HG03558 (cell line): ENCODE data around the gene GAGE1.
"Not testable (repeated sequence)": the region's sequence is repeated elsewhere in the genome, so short reads cannot be mapped to it uniquely, and the experiment has no call there.

Experiments
- ATAC-seq: cut with Tn5 transposase; IDR thresholded peaks from one replicate; pipeline ENCODE4 v1.9.1; 2021; ENCODE audit warnings: moderate number of reproducible peaks; ENCODE audit not compliant: unreplicated experiment; ENCODE audit errors: extremely low read depth

The GAGE1 gene, protein sequence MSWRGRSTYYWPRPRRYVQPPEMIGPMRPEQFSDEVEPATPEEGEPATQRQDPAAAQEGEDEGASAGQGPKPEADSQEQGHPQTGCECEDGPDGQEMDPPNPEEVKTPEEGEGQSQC

DNA sequence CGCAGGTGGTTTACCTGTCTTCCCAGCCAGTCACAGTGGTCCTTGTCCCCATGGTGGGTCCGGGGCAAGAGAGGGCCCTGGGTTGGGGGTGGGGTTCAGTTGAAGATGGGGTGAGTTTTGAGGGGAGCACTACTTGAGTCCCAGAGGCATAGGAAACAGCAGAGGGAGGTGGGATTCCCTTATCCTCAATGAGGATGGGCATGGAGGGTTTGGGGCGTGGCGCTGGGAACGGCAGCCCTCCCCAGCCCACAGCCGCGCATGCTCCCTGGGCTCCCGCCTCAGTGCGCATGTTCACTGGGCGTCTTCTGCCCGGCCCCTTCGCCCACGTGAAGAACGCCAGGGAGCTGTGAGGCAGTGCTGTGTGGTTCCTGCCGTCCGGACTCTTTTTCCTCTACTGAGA lies at the start of gene GAGE1:
Gene GAGE1, plus strand, starts transcription at position 301 of the 400 bp plus-strand sequence. CDS start 1,155 bp downstream, outside the sequence.
- ATAC-seq: not testable (repeated sequence)

DNA sequence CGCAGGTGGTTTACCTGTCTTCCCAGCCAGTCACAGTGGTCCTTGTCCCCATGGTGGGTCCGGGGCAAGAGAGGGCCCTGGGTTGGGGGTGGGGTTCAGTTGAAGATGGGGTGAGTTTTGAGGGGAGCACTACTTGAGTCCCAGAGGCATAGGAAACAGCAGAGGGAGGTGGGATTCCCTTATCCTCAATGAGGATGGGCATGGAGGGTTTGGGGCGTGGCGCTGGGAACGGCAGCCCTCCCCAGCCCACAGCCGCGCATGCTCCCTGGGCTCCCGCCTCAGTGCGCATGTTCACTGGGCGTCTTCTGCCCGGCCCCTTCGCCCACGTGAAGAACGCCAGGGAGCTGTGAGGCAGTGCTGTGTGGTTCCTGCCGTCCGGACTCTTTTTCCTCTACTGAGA lies 47.8 kb upstream of the GAGE1 start, which contains the start of gene GAGE12E:
Gene GAGE12E, plus strand, starts transcription at position 301 of the 400 bp plus-strand sequence. CDS start 1,155 bp downstream, outside the sequence.
- not testable (repeated sequence) for ATAC-seq

DNA sequence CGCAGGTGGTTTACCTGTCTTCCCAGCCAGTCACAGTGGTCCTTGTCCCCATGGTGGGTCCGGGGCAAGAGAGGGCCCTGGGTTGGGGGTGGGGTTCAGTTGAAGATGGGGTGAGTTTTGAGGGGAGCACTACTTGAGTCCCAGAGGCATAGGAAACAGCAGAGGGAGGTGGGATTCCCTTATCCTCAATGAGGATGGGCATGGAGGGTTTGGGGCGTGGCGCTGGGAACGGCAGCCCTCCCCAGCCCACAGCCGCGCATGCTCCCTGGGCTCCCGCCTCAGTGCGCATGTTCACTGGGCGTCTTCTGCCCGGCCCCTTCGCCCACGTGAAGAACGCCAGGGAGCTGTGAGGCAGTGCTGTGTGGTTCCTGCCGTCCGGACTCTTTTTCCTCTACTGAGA lies 38.3 kb upstream of the GAGE1 start, which contains the start of gene GAGE12F:
Gene GAGE12F, plus strand, starts transcription at position 301 of the 400 bp plus-strand sequence. CDS start 1,155 bp downstream, outside the sequence.
- not testable (repeated sequence) for ATAC-seq

DNA sequence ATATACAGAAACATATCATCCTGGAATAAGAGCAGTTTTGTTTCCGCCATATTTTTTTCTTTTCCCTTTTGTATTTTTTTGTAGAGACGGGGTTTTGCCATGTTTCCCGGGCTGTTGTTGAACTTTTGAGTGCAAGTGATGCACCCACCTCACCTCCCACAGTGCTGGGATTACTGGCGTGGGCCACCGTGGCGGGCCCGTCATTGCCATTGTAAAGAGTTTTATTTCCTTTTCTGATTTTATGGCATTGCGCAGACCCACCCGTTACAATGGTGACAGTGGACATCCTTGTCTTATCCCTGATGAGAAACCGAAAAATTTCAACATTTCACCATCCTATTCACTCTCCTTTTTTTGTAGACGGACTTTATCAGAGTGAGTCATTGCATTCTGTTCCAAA lies 30.1 kb upstream of the GAGE1 start:
- ATAC-seq: not testable (repeated sequence)

DNA sequence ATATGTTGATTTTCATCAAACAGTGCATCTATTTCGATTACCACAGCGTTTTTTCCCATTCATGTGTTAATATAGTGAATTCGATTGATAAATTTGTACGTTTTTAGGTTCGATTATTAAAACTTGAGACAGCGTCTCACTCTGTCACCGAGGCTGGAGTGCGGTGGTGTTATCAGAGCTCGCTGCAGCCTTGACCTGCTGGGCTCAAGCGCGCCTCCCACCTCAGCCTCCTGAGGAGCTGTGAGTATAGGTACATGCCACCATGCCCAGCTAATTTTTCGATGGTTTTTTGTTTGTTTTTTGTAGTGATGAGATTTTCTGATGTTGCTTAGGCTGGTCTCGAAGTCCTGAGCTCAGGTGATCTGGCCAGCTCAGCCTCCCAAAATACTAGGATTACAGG lies 29.7 kb upstream of the GAGE1 start:
- not testable (repeated sequence) for ATAC-seq

DNA sequence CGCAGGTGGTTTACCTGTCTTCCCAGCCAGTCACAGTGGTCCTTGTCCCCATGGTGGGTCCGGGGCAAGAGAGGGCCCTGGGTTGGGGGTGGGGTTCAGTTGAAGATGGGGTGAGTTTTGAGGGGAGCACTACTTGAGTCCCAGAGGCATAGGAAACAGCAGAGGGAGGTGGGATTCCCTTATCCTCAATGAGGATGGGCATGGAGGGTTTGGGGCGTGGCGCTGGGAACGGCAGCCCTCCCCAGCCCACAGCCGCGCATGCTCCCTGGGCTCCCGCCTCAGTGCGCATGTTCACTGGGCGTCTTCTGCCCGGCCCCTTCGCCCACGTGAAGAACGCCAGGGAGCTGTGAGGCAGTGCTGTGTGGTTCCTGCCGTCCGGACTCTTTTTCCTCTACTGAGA lies 28.7 kb upstream of the GAGE1 start, which contains the start of gene GAGE12G:
Gene GAGE12G, plus strand, starts transcription at position 301 of the 400 bp plus-strand sequence. CDS start 1,155 bp downstream, outside the sequence.
- not testable (repeated sequence) for ATAC-seq

DNA sequence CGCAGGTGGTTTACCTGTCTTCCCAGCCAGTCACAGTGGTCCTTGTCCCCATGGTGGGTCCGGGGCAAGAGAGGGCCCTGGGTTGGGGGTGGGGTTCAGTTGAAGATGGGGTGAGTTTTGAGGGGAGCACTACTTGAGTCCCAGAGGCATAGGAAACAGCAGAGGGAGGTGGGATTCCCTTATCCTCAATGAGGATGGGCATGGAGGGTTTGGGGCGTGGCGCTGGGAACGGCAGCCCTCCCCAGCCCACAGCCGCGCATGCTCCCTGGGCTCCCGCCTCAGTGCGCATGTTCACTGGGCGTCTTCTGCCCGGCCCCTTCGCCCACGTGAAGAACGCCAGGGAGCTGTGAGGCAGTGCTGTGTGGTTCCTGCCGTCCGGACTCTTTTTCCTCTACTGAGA lies 19.2 kb upstream of the GAGE1 start, which contains the start of gene GAGE12H:
Gene GAGE12H, plus strand, starts transcription at position 301 of the 400 bp plus-strand sequence. CDS start 1,155 bp downstream, outside the sequence.
- ATAC-seq: not testable (repeated sequence)

DNA sequence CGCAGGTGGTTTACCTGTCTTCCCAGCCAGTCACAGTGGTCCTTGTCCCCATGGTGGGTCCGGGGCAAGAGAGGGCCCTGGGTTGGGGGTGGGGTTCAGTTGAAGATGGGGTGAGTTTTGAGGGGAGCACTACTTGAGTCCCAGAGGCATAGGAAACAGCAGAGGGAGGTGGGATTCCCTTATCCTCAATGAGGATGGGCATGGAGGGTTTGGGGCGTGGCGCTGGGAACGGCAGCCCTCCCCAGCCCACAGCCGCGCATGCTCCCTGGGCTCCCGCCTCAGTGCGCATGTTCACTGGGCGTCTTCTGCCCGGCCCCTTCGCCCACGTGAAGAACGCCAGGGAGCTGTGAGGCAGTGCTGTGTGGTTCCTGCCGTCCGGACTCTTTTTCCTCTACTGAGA lies 9.6 kb upstream of the GAGE1 start, which contains the start of gene GAGE2A:
Gene GAGE2A, plus strand, starts transcription at position 301 of the 400 bp plus-strand sequence. CDS start 1,155 bp downstream, outside the sequence.
- ATAC-seq: not testable (repeated sequence)

DNA sequence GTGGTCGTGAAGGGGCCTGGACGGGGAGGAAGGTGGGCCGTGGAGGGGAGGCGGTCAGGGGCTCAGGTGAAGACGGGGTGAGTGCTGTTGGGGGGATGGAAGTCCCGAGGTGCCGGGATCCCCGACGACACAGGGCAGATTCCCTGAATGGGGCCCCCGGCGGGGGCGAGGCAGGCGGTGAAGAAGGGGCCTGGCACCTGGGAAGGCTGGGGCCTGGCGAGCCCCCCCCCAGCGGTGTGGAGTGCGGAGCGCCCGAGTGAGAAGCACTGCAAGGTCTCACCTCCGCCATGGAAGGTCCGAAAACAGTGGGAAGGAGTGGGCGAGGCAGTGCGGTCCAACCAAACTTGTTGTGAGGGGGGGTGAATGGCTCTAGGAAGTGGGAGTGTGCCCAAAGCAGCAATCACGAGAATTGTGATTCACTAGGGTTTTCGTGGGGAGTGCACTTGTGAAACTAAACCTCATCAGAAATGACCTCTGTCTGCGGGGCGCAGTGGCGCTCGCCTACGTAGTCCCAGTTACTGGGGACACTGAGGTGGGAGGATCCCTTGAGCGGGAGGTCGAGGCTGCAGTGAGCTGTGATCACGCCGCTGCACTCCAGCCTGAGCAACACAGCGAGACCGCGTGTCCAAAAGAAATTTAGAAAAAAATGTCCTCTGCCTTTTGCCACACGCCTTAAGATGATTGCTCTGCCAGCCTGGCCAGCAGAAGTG lies 8.9 kb upstream of the GAGE1 start:
- not testable (repeated sequence) for ATAC-seq

DNA sequence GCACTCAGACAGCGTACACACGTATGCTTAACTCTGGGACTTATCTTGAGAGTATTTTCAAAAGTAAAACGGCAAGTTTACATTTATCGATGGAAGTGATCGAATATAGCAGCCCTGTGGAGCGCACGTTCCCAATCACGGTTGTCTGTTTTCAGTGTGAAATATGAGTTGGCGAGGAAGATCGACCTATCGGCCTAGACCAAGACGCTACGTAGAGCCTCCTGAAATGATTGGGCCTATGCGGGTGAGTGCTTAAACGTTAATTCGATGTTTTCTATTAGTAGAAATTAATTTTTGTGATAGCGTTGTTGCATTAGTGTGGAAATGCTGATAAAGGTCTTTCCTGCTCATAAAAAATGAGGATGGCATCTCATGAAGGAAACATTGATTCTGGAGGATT lies 8.3 kb upstream of the GAGE1 start:
- ATAC-seq: not testable (repeated sequence)

DNA sequence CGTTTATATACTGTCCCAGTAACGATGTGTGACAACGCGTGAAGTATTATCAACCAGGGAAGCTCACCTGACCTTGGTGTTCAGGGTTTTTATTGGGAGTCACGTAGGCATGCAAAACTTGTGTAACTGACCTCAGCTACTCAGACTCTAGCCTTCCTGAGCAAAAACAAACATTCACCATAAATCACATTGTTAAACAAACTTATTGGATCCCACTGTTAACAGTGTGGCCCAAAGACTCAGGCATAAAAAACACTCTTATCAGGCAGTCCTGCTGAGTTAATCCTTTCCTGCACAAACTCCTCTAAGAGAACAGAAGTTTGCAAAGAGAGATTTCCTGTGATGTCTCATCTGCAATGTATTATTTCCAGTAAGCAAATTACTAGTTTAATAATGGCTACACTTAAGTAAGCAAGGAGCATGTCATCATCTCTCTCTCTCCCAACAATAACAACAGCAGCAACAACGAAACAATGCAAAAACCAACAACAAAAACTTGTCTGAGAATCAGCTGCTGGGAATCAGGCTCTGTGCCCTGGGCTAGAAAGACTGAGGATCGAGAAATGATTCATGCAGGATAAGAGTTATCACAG lies 12.0 kb downstream of the GAGE1 start:
- no peak for ATAC-seq

DNA sequence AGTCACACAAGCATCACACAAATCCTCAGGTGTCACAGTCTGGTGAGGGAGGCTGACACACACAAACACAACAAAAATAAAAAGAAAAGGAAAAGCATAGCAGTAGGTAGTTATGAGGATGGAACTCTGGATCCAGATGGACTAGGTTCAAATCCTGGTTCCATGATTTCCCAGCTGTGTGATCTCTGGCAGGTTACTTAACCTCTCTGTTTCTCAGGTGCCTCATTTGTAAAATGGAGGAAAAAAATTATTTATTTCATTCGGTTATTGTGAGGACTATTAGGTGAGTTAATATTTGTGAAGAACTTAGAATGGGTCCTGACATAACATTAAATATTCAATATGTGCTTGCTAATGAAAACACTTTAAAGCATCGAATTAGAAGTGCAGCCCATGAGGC lies 19.8 kb downstream of the GAGE1 start:
- no peak for ATAC-seq

DNA sequence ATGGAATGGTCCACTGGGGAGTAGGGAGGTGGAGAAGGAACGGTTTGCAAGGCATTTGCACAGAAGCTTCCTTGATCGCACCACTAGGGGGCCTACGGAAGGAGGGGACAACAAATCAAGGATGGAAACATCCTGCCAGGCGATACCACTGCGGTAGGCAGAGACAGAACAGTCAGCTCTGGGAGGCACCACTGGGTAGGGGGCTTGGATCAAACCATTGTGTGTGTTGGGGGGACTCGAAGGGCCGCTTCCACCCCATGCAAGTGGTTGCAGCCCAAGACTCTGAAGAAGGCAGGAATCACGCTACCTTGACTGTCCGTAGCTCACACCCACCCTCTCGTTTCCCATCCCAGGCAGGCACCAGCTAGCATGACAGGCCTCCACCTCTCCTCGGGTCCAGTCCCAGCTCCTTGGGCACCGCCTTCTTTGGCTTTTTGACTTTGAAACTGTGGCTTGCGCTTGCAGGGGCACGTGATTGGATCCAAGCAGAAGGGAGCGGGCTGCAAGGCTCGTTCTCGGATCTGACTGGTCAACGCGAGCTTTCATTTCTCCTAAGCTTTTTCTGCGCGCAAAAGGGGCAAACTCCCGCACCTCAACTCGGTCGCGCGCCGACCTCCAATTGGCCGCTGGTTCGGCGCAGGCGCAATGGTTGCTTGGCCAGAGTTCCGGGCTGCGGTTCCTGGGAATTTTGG lies 28.4 kb downstream of the GAGE1 start:
- ATAC-seq: no peak

DNA sequence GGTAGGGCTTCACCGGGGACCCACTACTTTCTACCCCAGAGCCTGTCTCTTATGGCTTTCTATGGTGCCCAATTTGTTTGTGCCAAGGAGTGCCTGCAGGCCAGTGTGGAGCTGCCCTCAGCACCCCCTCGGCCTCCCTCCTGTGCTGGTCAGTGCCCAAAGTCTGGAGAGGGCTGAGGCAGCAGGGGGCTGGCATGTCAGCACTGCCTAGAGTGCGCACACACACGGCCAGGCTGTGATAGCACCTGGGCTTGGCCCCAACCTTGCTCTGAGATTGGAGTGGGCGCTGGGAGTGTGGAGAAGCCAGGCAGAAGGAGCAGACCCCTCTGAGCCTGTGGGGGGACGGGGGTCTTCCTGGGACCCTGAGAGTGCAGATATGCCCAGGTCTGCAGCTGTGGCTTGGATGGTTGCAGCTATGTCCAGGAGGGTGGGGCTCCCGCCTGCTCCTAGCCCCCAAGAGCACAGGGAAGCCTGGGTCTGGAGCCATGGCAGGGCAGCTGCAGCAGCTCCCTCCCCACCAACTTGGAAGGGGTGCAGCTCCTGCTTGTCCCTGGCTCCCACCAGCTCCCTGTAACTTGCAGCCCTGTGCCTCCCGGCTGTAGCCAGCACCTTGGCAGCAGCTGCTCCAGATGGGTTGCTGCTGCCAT lies 46.3 kb downstream of the GAGE1 start:
- ATAC-seq: no peak

DNA sequence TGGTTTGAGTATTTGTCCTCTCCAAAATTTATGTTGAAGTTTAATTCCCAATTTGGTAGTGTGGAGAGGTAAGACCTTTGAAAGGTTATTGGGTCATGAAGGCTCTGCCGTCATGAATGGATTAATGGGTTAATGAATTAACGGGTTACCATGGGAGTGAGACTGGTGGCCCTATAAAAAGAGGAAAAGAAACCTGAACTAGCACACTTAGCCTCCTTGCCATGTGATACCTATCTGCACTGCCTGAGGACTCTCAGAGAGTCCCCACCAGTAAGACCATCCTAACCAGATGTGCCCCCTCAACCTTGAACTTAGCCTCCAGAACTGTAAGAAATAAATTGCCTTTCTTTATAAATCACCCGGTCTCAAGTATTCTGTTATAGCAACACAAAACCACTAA lies 57.7 kb downstream of the GAGE1 start:
- no peak for ATAC-seq
